B cell (primary cell): ENCODE results near the gene HMX2. TPM values are rescaled to one million over a fixed set of nuclear protein-coding genes. Genes with fewer than 3 reads are reported as not detected.

Experiments used
- ATAC-seq: fragments of 200-7000 bp; cut with Tn5 transposase; one replicate; pipeline ENCODE4 v1.10.0; 2021; ENCODE audit warnings: low read depth, mild to moderate bottlenecking, moderate number of reproducible peaks, moderate library complexity
- CTCF ChIA-PET: fragments of 350-600 bp; sonication (Branson Sonifier 250); formaldehyde crosslinking; loops from one replicate; lab custom pipeline; 2021; ENCODE audit warnings: antibody characterized with exemption, inconsistent platforms; lab: Charles Lee
- POLR2A ChIA-PET: fragments of 350-600 bp; sonication (Branson Sonifier 250); formaldehyde crosslinking; loops from one replicate; lab custom pipeline; 2021; ENCODE audit warnings: antibody characterized with exemption; lab: Charles Lee
- DNase-seq: peaks from one replicate; pipeline ENCODE4 v3.0.0; 2013
- H2AFZ ChIP-seq: 2 replicates; pipeline ENCODE4 v1.6.1; 2012; ENCODE audit warnings: mild to moderate bottlenecking, low read depth, low read length; ENCODE audit not compliant: insufficient read depth, poor library complexity, severe bottlenecking
- H3K27ac ChIP-seq, 2 donors: 1 replicate in 1 of 2; 2 replicates in 1 of 2; pipeline ENCODE4 v1.5.1; 2012 to 2013; ENCODE audit warnings: low read length in 2 of 2, mild to moderate bottlenecking in 2 of 2, moderate library complexity in 1 of 2
- H3K27me3 ChIP-seq, 4 experiments: fragments of 200-600 bp in 1 of 4; sonication (generic) in 1 of 4; replicated peaks in 1 of 4; 1 replicate in 2 of 4; 2 replicates in 2 of 4; pipeline versions ENCODE4 v1.6.1 to v1.7.0; 2013 to 2016; ENCODE audit warnings: low read length in 3 of 4, mild to moderate bottlenecking in 2 of 4, mixed read lengths in 1 of 4, moderate library complexity in 1 of 4; ENCODE audit not compliant: insufficient read depth in 4 of 4, control insufficient read depth in 3 of 4; ENCODE audit errors: control extremely low read depth in 1 of 4
- H3K36me3 ChIP-seq, 2 experiments: replicated peaks in 1 of 2; 1 replicate in 1 of 2; 2 replicates in 1 of 2; pipeline versions ENCODE4 v1.6.1 to v1.7.1; 2013; ENCODE audit warnings: low read length in 1 of 2; ENCODE audit not compliant: insufficient read depth in 2 of 2, control insufficient read depth in 1 of 2; ENCODE audit errors: control extremely low read depth in 1 of 2, extremely low read depth in 1 of 2
- H3K4me1 ChIP-seq, 2 donors: fragments of 200-600 bp in 1 of 2; sonication (generic) in 1 of 2; 1 replicate in 1 of 2; 2 replicates in 1 of 2; pipeline versions ENCODE4 v1.5.1 to v1.6.1; 2013 to 2017; ENCODE audit warnings: low read length in 2 of 2; ENCODE audit not compliant: control insufficient read depth in 2 of 2, insufficient read depth in 2 of 2
- H3K4me2 ChIP-seq: replicated peaks from 2 replicates; pipeline ENCODE3; 2012; ENCODE audit warnings: mild to moderate bottlenecking, low read depth, low read length; ENCODE audit not compliant: poor library complexity, severe bottlenecking
- H3K4me3 ChIP-seq, 5 experiments: fragments of 200-600 bp in 1 of 5; sonication (generic) in 1 of 5; 1 replicate in 3 of 5; 2 replicates in 2 of 5; pipeline versions ENCODE4 v1.5.1 to v1.7.0; 2011 to 2016; ENCODE audit warnings: low read length in 4 of 5, mild to moderate bottlenecking in 4 of 5, low read depth in 2 of 5, control low read depth in 1 of 5, moderate library complexity in 1 of 5; ENCODE audit not compliant: insufficient read depth in 1 of 5; ENCODE audit errors: control extremely low read depth in 1 of 5, extremely low read depth in 1 of 5
- H3K79me2 ChIP-seq: fragments of 200-600 bp; sonication (generic); one replicate; pipeline ENCODE4 v1.6.0; 2016; ENCODE audit warnings: low read length; ENCODE audit not compliant: control insufficient read depth, insufficient read depth
- H3K9ac ChIP-seq: fragments of 200-600 bp; sonication (generic); 2 replicates; pipeline ENCODE4 v1.6.1; 2017; ENCODE audit warnings: mild to moderate bottlenecking, low read length, moderate library complexity
- H3K9me3 ChIP-seq, 3 donors: one replicate each; pipeline versions ENCODE4 v1.6.1 to v1.7.1; 2013; ENCODE audit warnings: low read length in 2 of 3; ENCODE audit not compliant: control insufficient read depth in 2 of 3, insufficient read depth in 1 of 3; ENCODE audit errors: control extremely low read depth in 1 of 3
- H4K20me1 ChIP-seq: 2 replicates; pipeline ENCODE4 v1.6.0; 2012; ENCODE audit warnings: mild to moderate bottlenecking, low read length; ENCODE audit not compliant: insufficient read depth, control insufficient read depth, poor library complexity, severe bottlenecking
- H3K27ac Mint-ChIP-seq: one replicate; pipeline ENCODE4 v1.8.0; 2021; ENCODE audit warnings: mixed read lengths
- H3K27me3 Mint-ChIP-seq: one replicate; pipeline ENCODE4 v1.8.0; 2021; ENCODE audit warnings: mixed read lengths
- H3K4me1 Mint-ChIP-seq: one replicate; pipeline ENCODE4 v1.8.0; 2021; ENCODE audit warnings: mixed read lengths
- H3K4me3 Mint-ChIP-seq: one replicate; pipeline ENCODE4 v1.8.0; 2021; ENCODE audit warnings: mixed read lengths
- H3K9me3 Mint-ChIP-seq: one replicate; pipeline ENCODE4 v1.8.0; 2022; ENCODE audit warnings: mixed read lengths; ENCODE audit not compliant: insufficient read depth
- CTCF ChIP-seq: fragments of 200-600 bp; IDR thresholded peaks from one replicate; pipeline ENCODE4 v1.8.0; 2022; ENCODE audit warnings: antibody characterized with exemption, mild to moderate bottlenecking
- EZH2 ChIP-seq: IDR thresholded peaks from 2 replicates; pipeline ENCODE4 v1.6.1; 2012; ENCODE audit warnings: borderline replicate concordance, low read depth, mild to moderate bottlenecking, moderate library complexity, low read length; ENCODE audit not compliant: insufficient read depth, poor library complexity, severe bottlenecking
- WGBS: methylation state at CpG from one replicate; pipeline ENCODE4 v1.1.5; 2013; ENCODE audit warnings: missing lambda C conversion rate; ENCODE audit not compliant: insufficient coverage; 5-methylcytosine and 5-hydroxymethylcytosine counted together
- intact Hi-C: fragments of 100-400 bp; cut with micrococcal nuclease; formaldehyde crosslinking; loops from one replicate; pipeline ENCODE4 v1.10.0; 2022
- polyA plus RNA-seq: library from polyadenylated mRNA; depleted of rRNA; stranded (reverse); fragments of >200 nt; gene quantifications from 2 replicates; pipeline ENCODE4 v1.2.3, GENCODE V29; 2012
- total RNA-seq, 2 donors: library from RNA; stranded (reverse); fragments of 120-200 nt in 1 of 2; gene quantifications; 1 replicate in 1 of 2; 2 replicates in 1 of 2; pipeline versions ENCODE4 v1.2.3 to v1.2.4, GENCODE V29; 2013 to 2022

The HMX2 gene
- total and polyA plus RNA-seq, 2 donors (not counting 1 experiment from before 2014, with no cell fraction given), result not detected

DNA sequence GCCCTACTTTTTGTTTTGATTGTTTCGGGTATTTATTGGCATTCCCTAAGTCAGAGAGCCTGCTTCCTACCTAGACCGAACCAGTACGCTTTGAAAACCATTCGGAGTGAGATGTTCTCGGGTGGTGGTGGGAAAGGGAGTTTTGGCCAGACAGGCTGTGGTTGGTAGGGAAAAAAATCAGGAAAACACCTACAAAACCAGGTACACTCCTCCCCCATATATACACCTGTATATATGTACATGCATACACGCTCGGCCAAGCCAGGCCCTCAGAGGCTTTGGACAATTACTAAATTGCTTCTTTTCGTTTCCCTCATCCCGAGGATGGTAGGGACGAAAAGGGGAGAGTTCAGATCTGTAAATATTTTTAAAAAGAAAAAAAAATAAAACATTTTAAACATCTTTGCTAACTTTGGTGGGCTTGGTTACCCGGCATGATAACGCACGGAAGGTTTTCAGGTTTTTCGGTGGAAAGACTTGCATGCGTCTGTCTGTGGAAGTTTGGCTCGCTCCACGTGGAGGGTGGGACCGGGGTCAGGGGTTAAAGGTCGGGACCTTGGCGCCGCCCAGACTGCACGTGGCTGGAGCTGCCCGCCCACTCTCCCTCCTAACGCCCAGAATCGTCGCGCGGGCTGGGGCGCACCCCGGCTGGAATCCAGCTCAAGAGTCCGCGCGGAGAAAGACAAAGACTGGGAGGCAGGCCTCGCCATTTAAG is 2.5 kb downstream of the HMX2 start:
- Mint-ChIP-seq H3K4me1 (peaks cover 62% of the 10 kb centered on the region), H3K27ac (peak overlapping the region; percentile 41), H3K9me3 (no peaks in the 10 kb centered on the region), H3K4me3 (peak overlapping the region; percentile 79), H3K27me3 (peaks cover 40% of the 10 kb centered on the region)
- Histone ChIP-seq H3K27me3 (peaks cover 0 to 76% (median 60%) of the 10 kb centered on the region in 4 experiments), H3K36me3 (no peaks in the 10 kb centered on the region), H3K27ac (no peak overlapping the region), H2AFZ (peak overlapping the region; percentile 74), H3K9me3 (peaks cover 3 to 62% (median 6%) of the 10 kb centered on the region in 3 donors), H3K4me2 (peak overlapping the region; percentile 78), H3K9ac (peak overlapping the region; percentile 44), H4K20me1 (peaks cover 16% of the 10 kb centered on the region), H3K79me2 (peaks cover 12% of the 10 kb centered on the region), H3K4me1 (peaks cover 71 to 76% of the 10 kb centered on the region in 2 donors), H3K4me3 (peak overlapping the region in 4 of 5 experiments; percentile 25 to 56 (median 40))
- ATAC-seq (no peak), DNase-seq (no peak)
- intact Hi-C loops, result loop anchor here (5.0 to 10.0 kb wide), 3 partner anchors 252 to 1314 kb away; partner anchors contain the start of genes ATE1 and LHPP
- CTCF ChIA-PET, result interaction anchor here (0.6 to 1.0 kb wide), 5 partner anchors 11 to 1247 kb away, joined by 3 read pairs; no protein-coding TSS in a partner anchor
- TF ChIP-seq CTCF (no peak), EZH2 (no peak)
- POLR2A ChIA-PET, result interaction anchor here (1.6 kb wide), 1 partner anchor 17 kb away, joined by 3 read pairs; no protein-coding TSS in a partner anchor
- 7% methylated on average over 23 of the region's 34 CpGs for WGBS
